ENCODE results near the gene FMN1. TPM values are rescaled to one million over a fixed set of nuclear protein-coding genes. Genes with fewer than 3 reads are reported as not detected.

Gene FMN1
- total and polyA plus RNA-seq, 11 donors, result 0.61 to 10.6 (median 3.6) TPM

- TF ChIP-seq, protein P1, sequence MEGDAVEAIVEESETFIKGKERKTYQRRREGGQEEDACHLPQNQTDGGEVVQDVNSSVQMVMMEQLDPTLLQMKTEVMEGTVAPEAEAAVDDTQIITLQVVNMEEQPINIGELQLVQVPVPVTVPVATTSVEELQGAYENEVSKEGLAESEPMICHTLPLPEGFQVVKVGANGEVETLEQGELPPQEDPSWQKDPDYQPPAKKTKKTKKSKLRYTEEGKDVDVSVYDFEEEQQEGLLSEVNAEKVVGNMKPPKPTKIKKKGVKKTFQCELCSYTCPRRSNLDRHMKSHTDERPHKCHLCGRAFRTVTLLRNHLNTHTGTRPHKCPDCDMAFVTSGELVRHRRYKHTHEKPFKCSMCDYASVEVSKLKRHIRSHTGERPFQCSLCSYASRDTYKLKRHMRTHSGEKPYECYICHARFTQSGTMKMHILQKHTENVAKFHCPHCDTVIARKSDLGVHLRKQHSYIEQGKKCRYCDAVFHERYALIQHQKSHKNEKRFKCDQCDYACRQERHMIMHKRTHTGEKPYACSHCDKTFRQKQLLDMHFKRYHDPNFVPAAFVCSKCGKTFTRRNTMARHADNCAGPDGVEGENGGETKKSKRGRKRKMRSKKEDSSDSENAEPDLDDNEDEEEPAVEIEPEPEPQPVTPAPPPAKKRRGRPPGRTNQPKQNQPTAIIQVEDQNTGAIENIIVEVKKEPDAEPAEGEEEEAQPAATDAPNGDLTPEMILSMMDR (IDR thresholded peaks at IDR 0.05), result no peak
- no peak for TF ChIP-seq POLR2A (IDR thresholded peaks at IDR 0.05)
- Histone ChIP-seq H3K27me3 (no peaks in the 10 kb centered on the region), H3K4me3 (no peak overlapping the region), H3K9me3 (no peaks in the 10 kb centered on the region), H3K36me3 (no peaks in the 10 kb centered on the region), H3K4me1 (no peaks in the 10 kb centered on the region), H3K27ac (no peak overlapping the region)
- DNase-seq (no peak), ATAC-seq (no peak)
- WGBS, 4 donors, result 81 to 93% (median 88%) methylated on average over 2 of the region's 2 CpGs
- intact Hi-C loops (cut with DNase I), result loop anchor here in 1 of 10 donors (10.0 kb wide), 1 partner anchor 116 kb away; no protein-coding TSS in a partner anchor
Observed at GRCh38 chr15:32790352-32790999, 404.0 kb downstream of the FMN1 start.

GRCh38 chr15:32787949-32788348 is 406.6 kb downstream of the FMN1 start:
- DNase-seq (no peak), ATAC-seq (no peak)
- no peak overlapping the region for H3K27ac ChIP-seq
- no peaks in the 10 kb centered on the region for H3K4me1 ChIP-seq
- H3K36me3 ChIP-seq, result no peaks in the 10 kb centered on the region
- H3K4me3 ChIP-seq, result no peak overlapping the region
- intact Hi-C loops (cut with DNase I), result loop anchor here in 1 of 10 donors (5.0 kb wide), 1 partner anchor 51 kb away; no protein-coding TSS in a partner anchor
- no peaks in the 10 kb centered on the region for H3K9me3 ChIP-seq
- H3K27me3 ChIP-seq, result no peaks in the 10 kb centered on the region
- no peak for TF ChIP-seq POLR2A (IDR thresholded peaks at IDR 0.05)
- TF ChIP-seq, protein P1 (IDR thresholded peaks at IDR 0.05), result no peak
- 54 to 61% (median 55%) methylated on average over 5 of the region's 5 CpGs for WGBS, 4 donors

GRCh38 chr15:32786906-32787305 is 407.6 kb downstream of the FMN1 start:
- H3K27ac ChIP-seq, result no peak overlapping the region
- ATAC-seq, result no peak
- H3K27me3 ChIP-seq, result no peaks in the 10 kb centered on the region
- DNase-seq, result no peak
- TF ChIP-seq, protein P1 (IDR thresholded peaks at IDR 0.05), result no peak
- no peak for TF ChIP-seq POLR2A (IDR thresholded peaks at IDR 0.05)
- H3K36me3 ChIP-seq, result no peaks in the 10 kb centered on the region
- no peaks in the 10 kb centered on the region for H3K9me3 ChIP-seq
- intact Hi-C loops (cut with DNase I), result loop anchor here in 1 of 10 donors (5.0 kb wide), 1 partner anchor 50 kb away; no protein-coding TSS in a partner anchor
- H3K4me3 ChIP-seq, result no peak overlapping the region
- WGBS, 4 donors, result 66 to 72% (median 69%) methylated on average over 7 of the region's 7 CpGs
- no peaks in the 10 kb centered on the region for H3K4me1 ChIP-seq

DNA sequence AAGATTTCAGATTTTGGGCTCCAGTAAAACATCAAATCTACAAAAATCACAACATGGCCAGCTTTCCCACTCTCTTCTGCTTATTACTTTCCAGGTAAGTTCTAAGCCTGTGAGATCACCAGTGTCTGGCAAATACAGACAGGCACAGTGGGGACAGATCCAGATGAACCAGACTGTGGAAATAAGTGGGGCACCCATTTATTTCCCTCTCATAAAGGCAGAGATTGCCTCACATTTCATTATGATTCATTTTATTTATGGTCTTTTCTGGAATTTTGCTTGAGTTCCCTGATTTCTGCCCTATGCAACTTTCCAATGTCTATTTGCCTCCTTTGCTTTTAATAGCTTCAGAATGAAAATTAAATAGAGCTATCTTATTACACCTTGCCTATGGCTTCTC is 409.9 kb downstream of the FMN1 start:
- Histone ChIP-seq H3K36me3 (no peaks in the 10 kb centered on the region), H3K4me3 (no peak overlapping the region), H3K4me1 (no peaks in the 10 kb centered on the region), H3K9me3 (peaks cover 0 to 1% (median 0%) of the 10 kb centered on the region in 12 donors), H3K27ac (no peak overlapping the region), H3K27me3 (no peaks in the 10 kb centered on the region)
- no peak for TF ChIP-seq POLR2A (IDR thresholded peaks at IDR 0.05)
- TF ChIP-seq, protein P1 (IDR thresholded peaks at IDR 0.05), result no peak
- DNase-seq (no peak), ATAC-seq (no peak)
- intact Hi-C loops (cut with DNase I), result no loop called here
